WTC11 (cell line): Measurements from ENCODE around the gene UGT1A10. TPM values are rescaled to one million over a fixed set of nuclear protein-coding genes. Genes with fewer than 3 reads are reported as not detected.

Experiments
- ATAC-seq: fragments of 200-7000 bp; cut with Tn5 transposase; 2 replicates; pipeline ENCODE4 v1.10.0; 2021; ENCODE audit warnings: mild to moderate bottlenecking, moderate library complexity
- CTCF ChIA-PET: fragments of 300-600 bp; sonication (Branson Sonifier 250); formaldehyde crosslinking; loops from one replicate; lab custom pipeline; 2021; ENCODE audit warnings: antibody characterized with exemption; lab: Charles Lee
- POLR2A ChIA-PET: fragments of 350-600 bp; sonication (Branson Sonifier 250); formaldehyde crosslinking; loops from one replicate; lab custom pipeline; 2021; ENCODE audit warnings: antibody characterized with exemption; lab: Charles Lee
- DNase-seq: peaks from one replicate; pipeline ENCODE4 v3.0.0; 2021; ENCODE audit warnings: low spot score
- H3K27ac Mint-ChIP-seq: 2 replicates; pipeline ENCODE4 v1.8.0; 2021; ENCODE audit warnings: mixed read lengths
- H3K27me3 Mint-ChIP-seq: 2 replicates; pipeline ENCODE4 v1.8.0; 2021; ENCODE audit warnings: low read depth, mild to moderate bottlenecking, moderate library complexity, mixed read lengths
- H3K36me3 Mint-ChIP-seq: 2 replicates; pipeline ENCODE4 v1.8.0; 2021; ENCODE audit warnings: mixed read lengths
- H3K4me1 Mint-ChIP-seq: 2 replicates; pipeline ENCODE4 v1.8.0; 2022; ENCODE audit warnings: mixed read lengths
- H3K4me3 Mint-ChIP-seq: 2 replicates; pipeline ENCODE4 v1.8.0; 2021; ENCODE audit warnings: mild to moderate bottlenecking, moderate library complexity, mixed read lengths
- H3K9me3 Mint-ChIP-seq: 2 replicates; pipeline ENCODE4 v1.8.0; 2021; ENCODE audit warnings: mixed read lengths
- ATF1 ChIP-seq: sonication (generic); formaldehyde crosslinking; IDR thresholded peaks from 2 replicates; pipeline ENCODE4 v1.8.1; 2023; ENCODE audit warnings: mild to moderate bottlenecking, moderate library complexity, missing genetic modification reagents
- CBFB ChIP-seq: sonication (generic); formaldehyde crosslinking; IDR thresholded peaks from 2 replicates; pipeline ENCODE4 v1.8.1; 2022; ENCODE audit warnings: mild to moderate bottlenecking, low read depth, missing genetic modification reagents
- EMX1 ChIP-seq: fragments of 250-450 bp; sonication (Bioruptor Pico); IDR thresholded peaks from 2 replicates; pipeline ENCODE4 v1.8.0; 2021; ENCODE audit warnings: mild to moderate bottlenecking
- ESRRA ChIP-seq: sonication (generic); formaldehyde crosslinking; IDR thresholded peaks from 2 replicates; pipeline ENCODE4 v1.8.1; 2022; ENCODE audit warnings: mild to moderate bottlenecking, missing genetic modification reagents, borderline replicate concordance
- ETV6 ChIP-seq: sonication (generic); formaldehyde crosslinking; IDR thresholded peaks from 2 replicates; pipeline ENCODE4 v1.8.1; 2022; ENCODE audit warnings: mild to moderate bottlenecking, missing genetic modification reagents
- JAZF1 ChIP-seq: fragments of 250-450 bp; sonication (Bioruptor Pico); IDR thresholded peaks from 2 replicates; pipeline ENCODE4 v1.9.0; 2021; ENCODE audit warnings: moderate library complexity, mild to moderate bottlenecking, inconsistent platforms
- JUN ChIP-seq: sonication (generic); formaldehyde crosslinking; IDR thresholded peaks from 2 replicates; pipeline ENCODE4 v1.8.0; 2023; ENCODE audit warnings: mild to moderate bottlenecking, missing genetic modification reagents
- MYBL2 ChIP-seq: sonication (generic); formaldehyde crosslinking; IDR thresholded peaks from 2 replicates; pipeline ENCODE4 v1.8.1; 2023; ENCODE audit warnings: mild to moderate bottlenecking, moderate library complexity, missing genetic modification reagents
- NR1H2 ChIP-seq: sonication (generic); formaldehyde crosslinking; IDR thresholded peaks from 2 replicates; pipeline ENCODE4 v1.9.0; 2021; ENCODE audit warnings: mild to moderate bottlenecking, moderate library complexity, missing genetic modification reagents
- NR3C1 ChIP-seq: sonication (generic); formaldehyde crosslinking; conservative IDR thresholded peaks from 2 replicates; pipeline ENCODE4 v1.8.1; 2023; ENCODE audit warnings: low read depth, mild to moderate bottlenecking, missing genetic modification reagents
- OVOL2 ChIP-seq: fragments of 250-450 bp; sonication (Bioruptor Pico); IDR thresholded peaks from 2 replicates; pipeline ENCODE4 v1.9.0; 2021; ENCODE audit warnings: mild to moderate bottlenecking, borderline replicate concordance
- RELA ChIP-seq: sonication (generic); formaldehyde crosslinking; IDR thresholded peaks from 2 replicates; pipeline ENCODE4 v1.8.1; 2022; ENCODE audit warnings: missing genetic modification reagents, mild to moderate bottlenecking, borderline replicate concordance
- SMAD3 ChIP-seq: sonication (generic); formaldehyde crosslinking; IDR thresholded peaks from 2 replicates; pipeline ENCODE4 v1.8.0; 2022; ENCODE audit warnings: missing genetic modification reagents, mild to moderate bottlenecking, borderline replicate concordance
- SOX15 ChIP-seq: fragments of 250-450 bp; sonication (Bioruptor Pico); IDR thresholded peaks from 2 replicates; pipeline ENCODE4 v1.9.0; 2021; ENCODE audit warnings: mild to moderate bottlenecking
- TCF7 ChIP-seq: sonication (generic); formaldehyde crosslinking; IDR thresholded peaks from 2 replicates; pipeline ENCODE4 v1.8.0; 2022; ENCODE audit warnings: mild to moderate bottlenecking, low read depth, missing genetic modification reagents, moderate library complexity
- TP53 ChIP-seq: sonication (generic); formaldehyde crosslinking; IDR thresholded peaks from 2 replicates; pipeline ENCODE4 v1.8.1; 2023; ENCODE audit warnings: mild to moderate bottlenecking, missing genetic modification reagents
- ZNF232 ChIP-seq: sonication (generic); formaldehyde crosslinking; IDR thresholded peaks from 2 replicates; pipeline ENCODE4 v1.8.0; 2022; ENCODE audit warnings: mild to moderate bottlenecking, missing genetic modification reagents
- ZNF396 ChIP-seq: fragments of 250-450 bp; sonication (Bioruptor Pico); IDR thresholded peaks from 2 replicates; pipeline ENCODE4 v1.8.0; 2021; ENCODE audit warnings: mild to moderate bottlenecking, moderate library complexity, borderline replicate concordance
- ZNF416 ChIP-seq: fragments of 250-450 bp; sonication (Bioruptor Pico); IDR thresholded peaks from 2 replicates; pipeline ENCODE4 v1.9.0; 2021; ENCODE audit warnings: mild to moderate bottlenecking, inconsistent platforms
- total RNA-seq: library from RNA; stranded (reverse); gene quantifications from 3 replicates; pipeline ENCODE4 v1.2.3, GENCODE V29; 2021
- TF ChIP-seq, protein P1 (sequence below): sonication (generic); formaldehyde crosslinking; IDR thresholded peaks from 2 replicates; pipeline ENCODE4 v1.8.0; 2022; ENCODE audit warnings: mild to moderate bottlenecking, missing genetic modification reagents
- TF ChIP-seq, protein P2 (sequence below): sonication (generic); formaldehyde crosslinking; IDR thresholded peaks from 2 replicates; pipeline ENCODE4 v1.8.1; 2023; ENCODE audit warnings: mild to moderate bottlenecking, missing genetic modification reagents
- TF ChIP-seq, protein P3 (sequence below): fragments of 250-450 bp; sonication (Bioruptor Pico); IDR thresholded peaks from 2 replicates; pipeline ENCODE4 v1.9.0; 2021; ENCODE audit warnings: mild to moderate bottlenecking, borderline replicate concordance
- TF ChIP-seq, protein P4 (sequence below): sonication (generic); formaldehyde crosslinking; IDR thresholded peaks from 2 replicates; pipeline ENCODE4 v1.8.0; 2023; ENCODE audit warnings: missing genetic modification reagents
- TF ChIP-seq, protein P5 (sequence below): fragments of 250-450 bp; sonication (Bioruptor Pico); IDR thresholded peaks from 2 replicates; pipeline ENCODE4 v1.8.0; 2021; ENCODE audit warnings: mild to moderate bottlenecking
- TF ChIP-seq, protein P6 (sequence below): sonication (generic); formaldehyde crosslinking; IDR thresholded peaks from 2 replicates; pipeline ENCODE4 v1.8.1; 2022; ENCODE audit warnings: low read depth, missing genetic modification reagents, borderline replicate concordance

The UGT1A10 gene
- total RNA-seq, 1 experiment from 2014 or later = not detected

DNA sequence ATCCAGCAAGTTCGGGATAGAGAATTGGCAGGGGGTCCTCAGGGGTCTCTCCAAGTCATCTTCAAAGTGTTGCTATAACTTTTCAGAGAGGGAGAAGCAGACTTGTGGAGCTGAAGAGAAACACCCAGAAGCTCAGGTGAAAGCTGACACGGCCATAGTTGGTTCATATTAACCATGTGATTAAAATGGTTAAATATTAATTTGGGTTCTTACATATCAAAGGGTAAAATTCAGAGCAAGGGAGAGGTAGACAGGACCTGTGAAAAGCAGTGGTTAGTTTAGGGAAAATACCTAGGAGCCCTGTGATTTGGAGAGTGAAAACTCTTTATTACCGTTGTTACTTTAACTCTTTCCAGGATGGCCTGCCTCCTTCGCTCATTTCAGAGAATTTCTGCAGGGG is 56.4 kb downstream of the UGT1A10 start, which contains the start of gene UGT1A6:
UGT1A6 (plus strand) TSS at position 243 of the 400 bp plus-strand sequence; CDS start at position 358, 115 bp downstream.
- Mint-ChIP-seq H3K9me3 (0 out of 2 replicates have a peak, but pooled peaks cover 4% of the 10 kb centered on the region), H3K36me3 (no peaks in the 10 kb centered on the region), H3K4me3 (no peak within 1 kb of the TSS), H3K27me3 (peaks cover 3% of the 10 kb centered on the region; the same call in 1 of the 2 replicates), H3K27ac (no peak within 1 kb of the TSS), H3K4me1 (peaks cover 24% of the 10 kb centered on the region)
- no peak for DNase-seq
- POLR2A ChIA-PET = no interaction called here
- ATAC-seq = no peak
- no peak for TF ChIP-seq RELA
- no peak for TF ChIP-seq NR3C1 (CRISPR knock-in tag)
- no peak for TF ChIP-seq TP53
- TF ChIP-seq SMAD3 = no peak
- no peak for TF ChIP-seq JAZF1 (CRISPR knock-in tag)
- TF ChIP-seq, protein P1, sequence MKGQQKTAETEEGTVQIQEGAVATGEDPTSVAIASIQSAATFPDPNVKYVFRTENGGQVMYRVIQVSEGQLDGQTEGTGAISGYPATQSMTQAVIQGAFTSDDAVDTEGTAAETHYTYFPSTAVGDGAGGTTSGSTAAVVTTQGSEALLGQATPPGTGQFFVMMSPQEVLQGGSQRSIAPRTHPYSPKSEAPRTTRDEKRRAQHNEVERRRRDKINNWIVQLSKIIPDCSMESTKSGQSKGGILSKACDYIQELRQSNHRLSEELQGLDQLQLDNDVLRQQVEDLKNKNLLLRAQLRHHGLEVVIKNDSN (CRISPR knock-in tag) = no peak
- TF ChIP-seq ATF1 (CRISPR knock-in tag) = no peak
- TF ChIP-seq, protein P2, sequence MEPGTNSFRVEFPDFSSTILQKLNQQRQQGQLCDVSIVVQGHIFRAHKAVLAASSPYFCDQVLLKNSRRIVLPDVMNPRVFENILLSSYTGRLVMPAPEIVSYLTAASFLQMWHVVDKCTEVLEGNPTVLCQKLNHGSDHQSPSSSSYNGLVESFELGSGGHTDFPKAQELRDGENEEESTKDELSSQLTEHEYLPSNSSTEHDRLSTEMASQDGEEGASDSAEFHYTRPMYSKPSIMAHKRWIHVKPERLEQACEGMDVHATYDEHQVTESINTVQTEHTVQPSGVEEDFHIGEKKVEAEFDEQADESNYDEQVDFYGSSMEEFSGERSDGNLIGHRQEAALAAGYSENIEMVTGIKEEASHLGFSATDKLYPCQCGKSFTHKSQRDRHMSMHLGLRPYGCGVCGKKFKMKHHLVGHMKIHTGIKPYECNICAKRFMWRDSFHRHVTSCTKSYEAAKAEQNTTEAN (CRISPR knock-in tag) = no peak
- CTCF ChIA-PET = no interaction called here

DNA sequence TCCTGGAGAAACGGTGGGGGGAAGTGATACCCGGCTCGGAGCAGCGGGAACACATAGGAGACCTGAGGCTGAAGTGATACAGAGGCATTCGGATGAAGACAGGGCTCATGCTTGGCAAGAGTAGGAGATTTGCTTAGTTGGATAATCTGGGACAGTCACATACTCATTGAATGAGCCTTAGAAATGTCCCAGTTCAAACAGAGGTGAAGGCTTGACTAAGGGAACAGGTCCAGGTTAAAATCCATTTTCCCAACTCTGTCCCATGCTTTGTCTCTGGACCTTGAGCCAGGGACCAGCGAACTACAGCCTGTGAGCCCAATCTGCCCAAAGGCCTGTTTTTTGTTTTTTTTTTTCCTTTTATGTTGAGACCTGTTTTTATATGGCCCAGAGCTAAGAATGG is 57.7 kb downstream of the UGT1A10 start:
- Mint-ChIP-seq H3K9me3 (no peaks in the 10 kb centered on the region), H3K27me3 (peaks cover 3% of the 10 kb centered on the region; the same call in 1 of the 2 replicates), H3K27ac (no peak overlapping the region), H3K36me3 (no peaks in the 10 kb centered on the region), H3K4me1 (peaks cover 18% of the 10 kb centered on the region), H3K4me3 (no peak overlapping the region)
- ChIA-PET CTCF (no interaction called here), POLR2A (no interaction called here)
- no peak for DNase-seq
- TF ChIP-seq ESRRA (CRISPR knock-in tag) (no peak), NR3C1 (CRISPR knock-in tag) (no peak), ETV6 (CRISPR knock-in tag) (no peak), ZNF232 (CRISPR knock-in tag) (no peak), SMAD3 (no peak), ZNF416 (CRISPR knock-in tag) (no peak), MYBL2 (CRISPR knock-in tag) (no peak), EMX1 (CRISPR knock-in tag) (no peak), RELA (no peak), JUN (CRISPR knock-in tag) (no peak), SOX15 (CRISPR knock-in tag) (no peak), OVOL2 (CRISPR knock-in tag) (no peak), TCF7 (CRISPR knock-in tag) (no peak), NR1H2 (no peak), ZNF396 (CRISPR knock-in tag) (no peak), CBFB (CRISPR knock-in tag) (no peak)
- TF ChIP-seq, protein P3, sequence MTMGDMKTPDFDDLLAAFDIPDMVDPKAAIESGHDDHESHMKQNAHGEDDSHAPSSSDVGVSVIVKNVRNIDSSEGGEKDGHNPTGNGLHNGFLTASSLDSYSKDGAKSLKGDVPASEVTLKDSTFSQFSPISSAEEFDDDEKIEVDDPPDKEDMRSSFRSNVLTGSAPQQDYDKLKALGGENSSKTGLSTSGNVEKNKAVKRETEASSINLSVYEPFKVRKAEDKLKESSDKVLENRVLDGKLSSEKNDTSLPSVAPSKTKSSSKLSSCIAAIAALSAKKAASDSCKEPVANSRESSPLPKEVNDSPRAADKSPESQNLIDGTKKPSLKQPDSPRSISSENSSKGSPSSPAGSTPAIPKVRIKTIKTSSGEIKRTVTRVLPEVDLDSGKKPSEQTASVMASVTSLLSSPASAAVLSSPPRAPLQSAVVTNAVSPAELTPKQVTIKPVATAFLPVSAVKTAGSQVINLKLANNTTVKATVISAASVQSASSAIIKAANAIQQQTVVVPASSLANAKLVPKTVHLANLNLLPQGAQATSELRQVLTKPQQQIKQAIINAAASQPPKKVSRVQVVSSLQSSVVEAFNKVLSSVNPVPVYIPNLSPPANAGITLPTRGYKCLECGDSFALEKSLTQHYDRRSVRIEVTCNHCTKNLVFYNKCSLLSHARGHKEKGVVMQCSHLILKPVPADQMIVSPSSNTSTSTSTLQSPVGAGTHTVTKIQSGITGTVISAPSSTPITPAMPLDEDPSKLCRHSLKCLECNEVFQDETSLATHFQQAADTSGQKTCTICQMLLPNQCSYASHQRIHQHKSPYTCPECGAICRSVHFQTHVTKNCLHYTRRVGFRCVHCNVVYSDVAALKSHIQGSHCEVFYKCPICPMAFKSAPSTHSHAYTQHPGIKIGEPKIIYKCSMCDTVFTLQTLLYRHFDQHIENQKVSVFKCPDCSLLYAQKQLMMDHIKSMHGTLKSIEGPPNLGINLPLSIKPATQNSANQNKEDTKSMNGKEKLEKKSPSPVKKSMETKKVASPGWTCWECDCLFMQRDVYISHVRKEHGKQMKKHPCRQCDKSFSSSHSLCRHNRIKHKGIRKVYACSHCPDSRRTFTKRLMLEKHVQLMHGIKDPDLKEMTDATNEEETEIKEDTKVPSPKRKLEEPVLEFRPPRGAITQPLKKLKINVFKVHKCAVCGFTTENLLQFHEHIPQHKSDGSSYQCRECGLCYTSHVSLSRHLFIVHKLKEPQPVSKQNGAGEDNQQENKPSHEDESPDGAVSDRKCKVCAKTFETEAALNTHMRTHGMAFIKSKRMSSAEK = no peak
- TF ChIP-seq, protein P4, sequence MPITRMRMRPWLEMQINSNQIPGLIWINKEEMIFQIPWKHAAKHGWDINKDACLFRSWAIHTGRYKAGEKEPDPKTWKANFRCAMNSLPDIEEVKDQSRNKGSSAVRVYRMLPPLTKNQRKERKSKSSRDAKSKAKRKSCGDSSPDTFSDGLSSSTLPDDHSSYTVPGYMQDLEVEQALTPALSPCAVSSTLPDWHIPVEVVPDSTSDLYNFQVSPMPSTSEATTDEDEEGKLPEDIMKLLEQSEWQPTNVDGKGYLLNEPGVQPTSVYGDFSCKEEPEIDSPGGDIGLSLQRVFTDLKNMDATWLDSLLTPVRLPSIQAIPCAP (CRISPR knock-in tag) = no peak
- TF ChIP-seq, protein P5, sequence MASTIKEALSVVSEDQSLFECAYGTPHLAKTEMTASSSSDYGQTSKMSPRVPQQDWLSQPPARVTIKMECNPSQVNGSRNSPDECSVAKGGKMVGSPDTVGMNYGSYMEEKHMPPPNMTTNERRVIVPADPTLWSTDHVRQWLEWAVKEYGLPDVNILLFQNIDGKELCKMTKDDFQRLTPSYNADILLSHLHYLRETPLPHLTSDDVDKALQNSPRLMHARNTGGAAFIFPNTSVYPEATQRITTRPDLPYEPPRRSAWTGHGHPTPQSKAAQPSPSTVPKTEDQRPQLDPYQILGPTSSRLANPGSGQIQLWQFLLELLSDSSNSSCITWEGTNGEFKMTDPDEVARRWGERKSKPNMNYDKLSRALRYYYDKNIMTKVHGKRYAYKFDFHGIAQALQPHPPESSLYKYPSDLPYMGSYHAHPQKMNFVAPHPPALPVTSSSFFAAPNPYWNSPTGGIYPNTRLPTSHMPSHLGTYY (CRISPR knock-in tag) = no peak
- TF ChIP-seq, protein P6, sequence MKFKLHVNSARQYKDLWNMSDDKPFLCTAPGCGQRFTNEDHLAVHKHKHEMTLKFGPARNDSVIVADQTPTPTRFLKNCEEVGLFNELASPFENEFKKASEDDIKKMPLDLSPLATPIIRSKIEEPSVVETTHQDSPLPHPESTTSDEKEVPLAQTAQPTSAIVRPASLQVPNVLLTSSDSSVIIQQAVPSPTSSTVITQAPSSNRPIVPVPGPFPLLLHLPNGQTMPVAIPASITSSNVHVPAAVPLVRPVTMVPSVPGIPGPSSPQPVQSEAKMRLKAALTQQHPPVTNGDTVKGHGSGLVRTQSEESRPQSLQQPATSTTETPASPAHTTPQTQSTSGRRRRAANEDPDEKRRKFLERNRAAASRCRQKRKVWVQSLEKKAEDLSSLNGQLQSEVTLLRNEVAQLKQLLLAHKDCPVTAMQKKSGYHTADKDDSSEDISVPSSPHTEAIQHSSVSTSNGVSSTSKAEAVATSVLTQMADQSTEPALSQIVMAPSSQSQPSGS (CRISPR knock-in tag) = no peak
- no peak for ATAC-seq
